ENCODE measurements around the gene DDX46.
A peak's percentile ranks its signal among the peaks of the same experiment; 100 is the strongest.
"Not testable (repeated sequence)": the region's sequence is repeated elsewhere in the genome, so short reads cannot be mapped to it uniquely, and the experiment has no call there.

Gene DDX46

GRCh38 chr5:134758504-134759341, at the start of gene DDX46:
DDX46 (plus strand) TSS chr5:134758779; CDS start chr5:134758939, 160 bp downstream.
- DNase-seq (ENCODE audit: low read depth) = peak; percentile 89

GRCh38 chr5:134714120-134714519, 44.5 kb upstream of the DDX46 start:
- DNase-seq (ENCODE audit: low read depth) = no peak

GRCh38 chr5:134714541-134714940, 44.0 kb upstream of the DDX46 start:
- DNase-seq (ENCODE audit: low read depth) = no peak

- not testable (repeated sequence) for DNase-seq (ENCODE audit: low read depth)
Measured at GRCh38 chr5:134715466-134715865, 43.1 kb upstream of the DDX46 start.

GRCh38 chr5:134724872-134725271, 33.7 kb upstream of the DDX46 start:
- DNase-seq (ENCODE audit: low read depth) = no peak

GRCh38 chr5:134732819-134733218, 25.8 kb upstream of the DDX46 start:
- DNase-seq (ENCODE audit: low read depth) = no peak

GRCh38 chr5:134735243-134735642, 23.3 kb upstream of the DDX46 start:
- no peak for DNase-seq (ENCODE audit: low read depth)

GRCh38 chr5:134736173-134736812, 22.3 kb upstream of the DDX46 start:
- no peak for DNase-seq (ENCODE audit: low read depth)

GRCh38 chr5:134738133-134738962, 20.2 kb upstream of the DDX46 start, which contains the start of gene CAMLG:
CAMLG (plus strand) TSS chr5:134738548; CDS start chr5:134738621, 73 bp downstream.
- peak; percentile 93 for DNase-seq (ENCODE audit: low read depth)

GRCh38 chr5:134738963-134739661, 19.5 kb upstream of the DDX46 start:
- DNase-seq (ENCODE audit: low read depth) = no peak

GRCh38 chr5:134741052-134741451, 17.5 kb upstream of the DDX46 start:
- DNase-seq (ENCODE audit: low read depth) = no peak

- no peak for DNase-seq (ENCODE audit: low read depth)
Measured at GRCh38 chr5:134742134-134742533, 16.4 kb upstream of the DDX46 start.

GRCh38 chr5:134749415-134749814, 9.2 kb upstream of the DDX46 start:
- no peak for DNase-seq (ENCODE audit: low read depth)

GRCh38 chr5:134758176-134758503, 439 bp upstream of the DDX46 start:
- no peak for DNase-seq (ENCODE audit: low read depth)

GRCh38 chr5:134767528-134768291, 9.1 kb downstream of the DDX46 start:
- DNase-seq (ENCODE audit: low read depth) = not testable (repeated sequence)

- no peak for DNase-seq (ENCODE audit: low read depth)
Measured at GRCh38 chr5:134769206-134769605, 10.6 kb downstream of the DDX46 start.

GRCh38 chr5:134772461-134773125, 14.0 kb downstream of the DDX46 start:
- no peak for DNase-seq (ENCODE audit: low read depth)

GRCh38 chr5:134777366-134777765, 18.8 kb downstream of the DDX46 start:
- no peak for DNase-seq (ENCODE audit: low read depth)

- DNase-seq (ENCODE audit: low read depth) = no peak
Measured at GRCh38 chr5:134784241-134784920, 25.8 kb downstream of the DDX46 start.

Data from stimulated activated CD8-positive, alpha-beta memory T cell treated with anti-CD3 and anti-CD28 coated beads, Interleukin-15, amount 100 ng/mL, for 1 hour (primary cell).